ENCODE data around the gene PARD3B. TPM values are rescaled to one million over a fixed set of nuclear protein-coding genes. Genes with fewer than 3 reads are reported as not detected.

The PARD3B gene
- total RNA-seq, 1 donor from 2014 or later = 0.66 TPM

- H3K9me3 Mint-ChIP-seq (ENCODE audit: unreplicated experiment) = no peaks in the 10 kb centered on the region
- no peak overlapping the region for H3K27ac Mint-ChIP-seq (ENCODE audit: unreplicated experiment)
- peaks cover 2% of the 10 kb centered on the region for H3K27me3 Mint-ChIP-seq (ENCODE audit: unreplicated experiment)
- DNase-seq = no peak
- no peak for TF ChIP-seq CTCF (IDR thresholded peaks at IDR 0.05; ENCODE audit: partially characterized antibody, unreplicated experiment)
- peaks cover 2% of the 10 kb centered on the region for H3K4me1 Mint-ChIP-seq (ENCODE audit: low read depth, unreplicated experiment)
- no peak overlapping the region for H3K4me3 Mint-ChIP-seq (ENCODE audit: unreplicated experiment)
- no peaks in the 10 kb centered on the region for H3K36me3 Mint-ChIP-seq (ENCODE audit: unreplicated experiment)
These were observed 816.0 kb downstream of the PARD3B start for GRCh38 chr2:205361272-205361671.

GRCh38 chr2:205361970-205362369 lies 816.7 kb downstream of the PARD3B start:
- H3K4me3 Mint-ChIP-seq (ENCODE audit: unreplicated experiment) = no peak overlapping the region
- peaks cover 7% of the 10 kb centered on the region for H3K4me1 Mint-ChIP-seq (ENCODE audit: low read depth, unreplicated experiment)
- no peaks in the 10 kb centered on the region for H3K9me3 Mint-ChIP-seq (ENCODE audit: unreplicated experiment)
- H3K27me3 Mint-ChIP-seq (ENCODE audit: unreplicated experiment) = peaks cover 2% of the 10 kb centered on the region
- TF ChIP-seq CTCF (IDR thresholded peaks at IDR 0.05; ENCODE audit: partially characterized antibody, unreplicated experiment) = no peak
- no peaks in the 10 kb centered on the region for H3K36me3 Mint-ChIP-seq (ENCODE audit: unreplicated experiment)
- DNase-seq = no peak
- no peak overlapping the region for H3K27ac Mint-ChIP-seq (ENCODE audit: unreplicated experiment)

GRCh38 chr2:205364261-205364660 lies 819.0 kb downstream of the PARD3B start:
- peaks cover 9% of the 10 kb centered on the region for H3K4me1 Mint-ChIP-seq (ENCODE audit: low read depth, unreplicated experiment)
- no peak overlapping the region for H3K27ac Mint-ChIP-seq (ENCODE audit: unreplicated experiment)
- H3K27me3 Mint-ChIP-seq (ENCODE audit: unreplicated experiment) = peaks cover 2% of the 10 kb centered on the region
- H3K9me3 Mint-ChIP-seq (ENCODE audit: unreplicated experiment) = no peaks in the 10 kb centered on the region
- no peak overlapping the region for H3K4me3 Mint-ChIP-seq (ENCODE audit: unreplicated experiment)
- no peak for TF ChIP-seq CTCF (IDR thresholded peaks at IDR 0.05; ENCODE audit: partially characterized antibody, unreplicated experiment)
- DNase-seq = no peak
- H3K36me3 Mint-ChIP-seq (ENCODE audit: unreplicated experiment) = no peaks in the 10 kb centered on the region

GRCh38 chr2:205366336-205367060 lies 821.2 kb downstream of the PARD3B start:
- no peak for TF ChIP-seq CTCF (IDR thresholded peaks at IDR 0.05; ENCODE audit: partially characterized antibody, unreplicated experiment)
- DNase-seq = no peak
- Mint-ChIP-seq H3K4me3 (ENCODE audit: unreplicated experiment) (no peak overlapping the region), H3K27me3 (ENCODE audit: unreplicated experiment) (no peaks in the 10 kb centered on the region), H3K36me3 (ENCODE audit: unreplicated experiment) (no peaks in the 10 kb centered on the region), H3K9me3 (ENCODE audit: unreplicated experiment) (no peaks in the 10 kb centered on the region), H3K4me1 (ENCODE audit: low read depth, unreplicated experiment) (peaks cover 15% of the 10 kb centered on the region), H3K27ac (ENCODE audit: unreplicated experiment) (no peak overlapping the region)

GRCh38 chr2:205367331-205367935 lies 822.2 kb downstream of the PARD3B start:
- Mint-ChIP-seq H3K27ac (ENCODE audit: unreplicated experiment) (no peak overlapping the region), H3K4me3 (ENCODE audit: unreplicated experiment) (no peak overlapping the region), H3K27me3 (ENCODE audit: unreplicated experiment) (no peaks in the 10 kb centered on the region), H3K36me3 (ENCODE audit: unreplicated experiment) (no peaks in the 10 kb centered on the region), H3K4me1 (ENCODE audit: low read depth, unreplicated experiment) (peaks cover 15% of the 10 kb centered on the region), H3K9me3 (ENCODE audit: unreplicated experiment) (no peaks in the 10 kb centered on the region)
- no peak for TF ChIP-seq CTCF (IDR thresholded peaks at IDR 0.05; ENCODE audit: partially characterized antibody, unreplicated experiment)
- DNase-seq = no peak
